Stomach smooth muscle (tissue), 2 donors: ENCODE measurements around the gene RABEP1.

ENCODE experiments used
- H3K27ac ChIP-seq: one replicate; pipeline ENCODE4 v1.7.0; 2013; ENCODE audit warnings: mild to moderate bottlenecking, low read length, inconsistent platforms
- H3K27me3 ChIP-seq, 2 donors: one replicate each; pipeline ENCODE4 v1.7.0; 2013; ENCODE audit warnings: low read length in 2 of 2; ENCODE audit not compliant: insufficient read depth in 2 of 2, control insufficient read depth in 1 of 2
- H3K36me3 ChIP-seq, 2 donors: one replicate each; pipeline ENCODE4 v1.7.0; 2013; ENCODE audit warnings: low read length in 2 of 2; ENCODE audit not compliant: control insufficient read depth in 2 of 2, insufficient read depth in 2 of 2
- H3K4me1 ChIP-seq: one replicate; pipeline ENCODE4 v1.7.0; 2013; ENCODE audit warnings: low read length; ENCODE audit not compliant: control insufficient read depth, insufficient read depth
- H3K4me3 ChIP-seq, 2 donors: one replicate each; pipeline ENCODE4 v1.7.0; 2013; ENCODE audit warnings: low read length in 2 of 2
- H3K9ac ChIP-seq, 2 donors: one replicate each; pipeline ENCODE4 v1.7.0; 2013; ENCODE audit warnings: low read length in 2 of 2, mild to moderate bottlenecking in 1 of 2
- H3K9me3 ChIP-seq, 2 donors: one replicate each; pipeline ENCODE4 v1.7.0; 2013; ENCODE audit warnings: low read length in 2 of 2; ENCODE audit not compliant: control insufficient read depth in 2 of 2
- donor health status: healthy.
- donor health status: Pancreatic carcinoma.

Gene RABEP1

GRCh38 chr17:5364156-5364555 is 82.1 kb downstream of the RABEP1 start:
- Histone ChIP-seq H3K27me3 (no peaks in the 10 kb centered on the region), H3K27ac (no peak overlapping the region), H3K4me3 (no peak overlapping the region), H3K9ac (no peak overlapping the region), H3K36me3 (peaks cover 29 to 33% of the 10 kb centered on the region in 2 donors), H3K4me1 (no peaks in the 10 kb centered on the region), H3K9me3 (no peaks in the 10 kb centered on the region)

GRCh38 chr17:5364696-5365095 is 82.6 kb downstream of the RABEP1 start:
- Histone ChIP-seq H3K27me3 (no peaks in the 10 kb centered on the region), H3K27ac (no peak overlapping the region), H3K4me1 (no peaks in the 10 kb centered on the region), H3K9me3 (no peaks in the 10 kb centered on the region), H3K36me3 (peaks cover 31 to 35% of the 10 kb centered on the region in 2 donors), H3K9ac (no peak overlapping the region), H3K4me3 (no peak overlapping the region)

- Histone ChIP-seq H3K9me3 (no peaks in the 10 kb centered on the region), H3K27me3 (no peaks in the 10 kb centered on the region), H3K27ac (no peak overlapping the region), H3K4me1 (no peaks in the 10 kb centered on the region), H3K36me3 (peaks cover 30 to 34% of the 10 kb centered on the region in 2 donors), H3K9ac (no peak overlapping the region), H3K4me3 (no peak overlapping the region)
Measured at GRCh38 chr17:5365831-5366230, 83.7 kb downstream of the RABEP1 start.

GRCh38 chr17:5370411-5370810 is 88.3 kb downstream of the RABEP1 start:
- Histone ChIP-seq H3K4me3 (no peak overlapping the region), H3K27me3 (no peaks in the 10 kb centered on the region), H3K9ac (no peak overlapping the region), H3K4me1 (no peaks in the 10 kb centered on the region), H3K27ac (no peak overlapping the region), H3K9me3 (no peaks in the 10 kb centered on the region), H3K36me3 (peaks cover 24 to 35% of the 10 kb centered on the region in 2 donors)

- H3K4me3 ChIP-seq: no peak overlapping the region
- H3K4me1 ChIP-seq: no peaks in the 10 kb centered on the region
- H3K27me3 ChIP-seq: no peaks in the 10 kb centered on the region
- peaks cover 28 to 35% of the 10 kb centered on the region in 2 donors for H3K36me3 ChIP-seq
- H3K27ac ChIP-seq: no peak overlapping the region
- no peaks in the 10 kb centered on the region for H3K9me3 ChIP-seq
- no peak overlapping the region for H3K9ac ChIP-seq
Measured at GRCh38 chr17:5373112-5373511, 91.0 kb downstream of the RABEP1 start.

- no peak overlapping the region for H3K27ac ChIP-seq
- H3K9me3 ChIP-seq: no peaks in the 10 kb centered on the region
- H3K36me3 ChIP-seq: peaks cover 60 to 62% of the 10 kb centered on the region in 2 donors
- no peaks in the 10 kb centered on the region for H3K27me3 ChIP-seq
- no peaks in the 10 kb centered on the region for H3K4me1 ChIP-seq
- no peak overlapping the region for H3K4me3 ChIP-seq
- peak overlapping the region in 1 of 2 donors; percentile 21 for H3K9ac ChIP-seq
Measured at GRCh38 chr17:5378566-5379207, 96.6 kb downstream of the RABEP1 start.

GRCh38 chr17:5379351-5380107 is 97.4 kb downstream of the RABEP1 start:
- Histone ChIP-seq H3K4me1 (no peaks in the 10 kb centered on the region), H3K27ac (no peak overlapping the region), H3K27me3 (no peaks in the 10 kb centered on the region), H3K9ac (no peak overlapping the region), H3K36me3 (peaks cover 64 to 65% of the 10 kb centered on the region in 2 donors), H3K9me3 (no peaks in the 10 kb centered on the region), H3K4me3 (no peak overlapping the region)

GRCh38 chr17:5380491-5381135 is 98.5 kb downstream of the RABEP1 start:
- no peaks in the 10 kb centered on the region for H3K27me3 ChIP-seq
- no peak overlapping the region for H3K9ac ChIP-seq
- H3K4me3 ChIP-seq: no peak overlapping the region
- H3K4me1 ChIP-seq: no peaks in the 10 kb centered on the region
- H3K36me3 ChIP-seq: peaks cover 68 to 70% of the 10 kb centered on the region in 2 donors
- H3K9me3 ChIP-seq: no peaks in the 10 kb centered on the region
- H3K27ac ChIP-seq: no peak overlapping the region

- Histone ChIP-seq H3K27ac (no peak overlapping the region), H3K4me3 (no peak overlapping the region), H3K9me3 (no peaks in the 10 kb centered on the region), H3K9ac (no peak overlapping the region), H3K36me3 (peaks cover 72 to 76% of the 10 kb centered on the region in 2 donors), H3K4me1 (no peaks in the 10 kb centered on the region), H3K27me3 (no peaks in the 10 kb centered on the region)
Measured at GRCh38 chr17:5381542-5381941, 99.5 kb downstream of the RABEP1 start.

GRCh38 chr17:5391678-5392077 is 109.6 kb downstream of the RABEP1 start:
- no peaks in the 10 kb centered on the region for H3K27me3 ChIP-seq
- H3K4me3 ChIP-seq: no peak overlapping the region
- H3K9ac ChIP-seq: no peak overlapping the region
- H3K9me3 ChIP-seq: no peaks in the 10 kb centered on the region
- peaks cover 58 to 62% of the 10 kb centered on the region in 2 donors for H3K36me3 ChIP-seq
- no peaks in the 10 kb centered on the region for H3K4me1 ChIP-seq
- H3K27ac ChIP-seq: no peak overlapping the region
